ENCODE measurements around the gene TSPAN9.

Gene TSPAN9, protein sequence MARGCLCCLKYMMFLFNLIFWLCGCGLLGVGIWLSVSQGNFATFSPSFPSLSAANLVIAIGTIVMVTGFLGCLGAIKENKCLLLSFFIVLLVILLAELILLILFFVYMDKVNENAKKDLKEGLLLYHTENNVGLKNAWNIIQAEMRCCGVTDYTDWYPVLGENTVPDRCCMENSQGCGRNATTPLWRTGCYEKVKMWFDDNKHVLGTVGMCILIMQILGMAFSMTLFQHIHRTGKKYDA

GRCh38 chr12:3076730-3077571, at the start of gene TSPAN9:
TSS of gene TSPAN9 (plus strand) at chr12:3077379. CDS start at chr12:3201194, 123,815 bp downstream.
- peak; percentile 86 for DNase-seq (ENCODE audit: low spot score)

DNA sequence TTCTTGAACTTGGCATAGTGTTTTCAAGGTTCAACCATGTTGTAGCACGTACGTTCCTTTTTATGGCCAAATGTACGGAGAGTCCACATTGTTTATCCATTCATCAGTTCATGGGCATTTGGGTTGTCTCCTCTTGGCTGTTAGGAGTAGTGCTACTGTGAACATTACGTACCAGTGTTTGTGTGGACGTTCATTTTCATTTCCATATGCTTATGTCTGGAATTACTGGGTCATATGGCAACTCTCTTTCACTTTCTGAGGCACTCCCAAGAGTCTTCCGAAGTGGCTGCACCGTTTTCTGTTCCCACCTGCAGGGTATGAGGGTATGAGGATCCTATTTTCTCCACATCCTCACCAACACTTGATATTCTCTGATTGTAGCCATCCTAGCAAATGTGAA, 49.1 kb upstream of the TSPAN9 start:
- no peak for DNase-seq (ENCODE audit: low spot score)

GRCh38 chr12:3030821-3031429, 46.3 kb upstream of the TSPAN9 start:
- no peak for DNase-seq (ENCODE audit: low spot score)

GRCh38 chr12:3032161-3032560, 45.0 kb upstream of the TSPAN9 start:
- DNase-seq (ENCODE audit: low spot score), result no peak

- DNase-seq (ENCODE audit: low spot score), result no peak
These were observed 44.2 kb upstream of the TSPAN9 start for GRCh38 chr12:3032770-3033538.

- DNase-seq (ENCODE audit: low spot score), result peak; percentile 83
These were observed 43.7 kb upstream of the TSPAN9 start for GRCh38 chr12:3033539-3033867.

DNA sequence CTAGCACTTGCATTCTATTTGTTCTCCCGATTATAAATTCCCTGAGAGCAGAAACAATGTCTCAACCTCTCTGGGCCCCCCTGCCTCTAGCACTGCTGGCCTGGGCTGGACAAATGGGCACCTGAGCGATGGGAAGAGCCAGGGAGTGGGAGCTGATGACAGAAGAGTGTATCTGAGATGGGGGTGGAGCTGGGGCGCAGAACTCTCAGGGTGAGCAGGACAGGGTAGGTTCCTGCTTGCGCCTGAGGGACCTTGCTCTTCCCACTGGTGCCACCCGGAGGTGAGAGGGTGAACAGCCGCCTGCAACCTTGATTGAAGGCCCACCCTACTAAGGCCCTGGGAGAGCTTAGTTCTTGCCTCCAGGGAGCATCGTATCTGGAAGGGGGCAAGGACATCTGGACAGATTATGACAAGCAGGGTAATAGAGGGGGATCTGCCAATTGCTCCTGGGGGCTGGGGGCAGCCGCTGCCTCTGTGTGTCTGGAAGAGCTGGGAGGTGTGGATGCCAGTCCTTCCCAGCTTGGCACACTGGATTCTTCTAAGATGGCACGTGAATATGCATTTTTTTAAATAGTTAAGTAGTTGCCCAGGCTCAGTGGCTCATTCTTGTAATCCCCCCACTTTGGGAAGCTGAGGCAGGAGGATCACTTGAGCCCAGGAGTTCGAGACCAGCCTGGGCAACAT, 43.0 kb upstream of the TSPAN9 start:
- peak; percentile 81 for DNase-seq (ENCODE audit: low spot score)

- no peak for DNase-seq (ENCODE audit: low spot score)
These were observed 42.0 kb upstream of the TSPAN9 start for GRCh38 chr12:3035171-3035570.

DNA sequence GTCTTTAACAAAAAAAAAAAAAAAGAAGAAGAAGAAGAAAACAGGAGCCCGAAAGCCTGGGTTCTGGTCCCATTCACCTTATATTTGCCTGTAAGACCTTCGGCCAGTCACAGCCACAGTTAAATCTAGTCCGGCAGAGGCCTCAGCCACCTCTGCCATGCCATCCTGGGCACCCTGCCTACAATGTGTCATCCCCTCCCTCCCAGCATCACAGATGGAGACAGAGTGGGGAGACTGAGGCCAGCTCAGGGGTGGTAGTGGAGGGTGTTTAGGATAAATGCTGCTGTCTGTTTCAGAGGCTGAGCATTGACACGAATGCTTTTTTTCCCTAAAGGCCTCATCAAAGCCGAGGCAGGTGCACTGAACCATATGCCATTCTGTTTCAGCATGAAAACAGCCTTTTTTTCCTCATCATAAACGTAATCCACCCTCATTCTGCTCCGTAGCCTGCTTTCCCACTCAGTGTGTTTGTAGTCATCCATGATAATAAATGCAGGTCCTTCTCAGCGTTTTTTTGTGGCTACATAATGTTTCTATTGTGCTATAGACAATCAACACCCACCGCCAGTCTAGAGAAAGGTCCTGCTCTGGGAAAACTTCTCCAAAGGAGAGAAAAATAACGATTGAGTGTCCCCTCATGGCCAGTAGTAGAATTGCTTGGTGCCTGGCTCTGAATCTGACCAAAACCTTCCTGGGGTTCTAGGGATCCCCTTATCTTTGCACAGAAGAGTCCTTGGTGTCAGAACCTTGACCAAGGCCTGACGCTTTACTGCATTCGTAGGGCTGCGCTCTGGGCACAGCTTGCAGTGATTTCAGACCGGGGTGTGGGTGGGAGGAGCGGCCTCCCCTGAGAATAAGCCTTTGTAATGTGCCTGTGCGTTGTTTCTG, 41.1 kb upstream of the TSPAN9 start:
- DNase-seq (ENCODE audit: low spot score), result no peak

DNA sequence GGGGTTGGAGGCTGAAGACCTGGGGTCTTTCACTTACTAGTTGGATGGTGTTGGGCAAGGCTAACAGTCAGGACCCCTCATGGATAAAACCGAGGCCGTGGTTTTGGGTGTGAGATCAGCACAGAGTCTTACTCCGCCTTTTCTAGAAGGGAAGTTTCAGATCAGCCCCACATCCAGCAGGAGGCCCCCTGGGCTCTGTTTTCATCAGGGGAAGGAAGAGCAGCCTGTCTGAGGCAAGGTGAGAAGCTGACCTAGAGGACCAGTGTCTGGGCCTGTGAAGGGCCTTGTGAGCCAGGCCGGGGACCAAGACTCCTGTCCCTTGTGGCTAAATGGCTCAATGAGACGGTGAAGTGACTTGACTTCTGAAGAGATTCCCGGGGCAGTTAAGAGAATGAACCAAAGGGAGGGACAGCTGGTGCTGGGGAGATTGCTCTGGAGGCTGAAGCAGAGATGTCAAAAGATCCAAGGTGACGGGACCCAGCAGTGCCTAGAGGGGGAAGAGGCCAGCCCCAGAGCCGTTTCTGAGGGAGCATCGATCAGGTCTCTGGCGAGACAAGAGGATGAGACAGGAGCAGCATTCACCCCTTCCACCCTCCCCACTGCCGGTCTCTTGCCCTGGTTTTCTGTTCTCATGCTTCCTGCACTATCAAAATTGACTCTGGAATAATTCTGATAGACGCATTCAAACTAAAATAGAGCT, 40.1 kb upstream of the TSPAN9 start:
- no peak for DNase-seq (ENCODE audit: low spot score)

DNA sequence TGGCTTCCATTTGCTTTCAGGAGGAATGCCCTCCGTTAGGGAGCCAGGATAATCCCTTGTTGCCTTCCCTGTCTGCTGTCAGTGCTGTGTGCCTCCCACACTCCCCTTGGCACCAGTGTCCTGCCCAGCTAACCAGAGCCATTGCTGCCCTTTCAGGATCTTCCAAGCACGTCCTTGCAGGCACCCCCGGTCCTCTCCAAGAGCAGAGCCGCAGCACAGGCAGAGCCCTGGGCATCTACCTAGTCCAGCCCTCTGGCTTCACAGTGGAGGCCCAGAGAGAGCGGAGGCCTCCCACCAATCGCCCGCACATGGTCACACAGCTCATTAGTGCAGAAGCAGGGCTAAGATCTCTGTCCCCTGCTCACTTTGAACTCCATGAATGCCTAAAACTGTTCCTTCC, 39.0 kb upstream of the TSPAN9 start:
- no peak for DNase-seq (ENCODE audit: low spot score)

DNA sequence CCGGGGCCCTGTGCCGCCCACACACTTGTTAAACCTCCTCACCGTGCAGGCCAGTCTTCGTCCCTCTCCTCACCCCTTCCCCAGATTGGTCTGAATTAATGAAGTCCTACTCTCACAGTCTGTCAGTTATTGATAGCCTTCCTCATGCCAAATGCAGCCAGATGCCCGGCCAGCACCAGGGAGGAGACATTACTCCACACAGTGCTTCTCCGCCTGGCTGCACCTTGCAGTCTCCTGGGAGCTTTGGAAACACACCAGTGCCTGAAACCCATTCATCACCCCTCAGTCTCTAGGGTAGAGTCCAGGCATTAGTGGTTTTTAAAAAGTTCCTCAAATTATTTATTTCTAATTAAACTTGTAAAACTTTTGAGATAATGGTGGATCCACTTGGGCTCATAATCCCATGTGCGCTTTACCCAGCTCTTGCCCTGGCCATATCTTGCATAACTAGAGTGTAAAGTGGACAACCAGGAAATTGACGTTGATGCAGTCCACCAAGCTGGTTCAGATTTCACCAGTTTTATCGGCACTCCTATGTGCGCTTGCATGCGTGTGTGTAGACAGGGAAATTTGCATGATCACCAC, 38.2 kb upstream of the TSPAN9 start:
- DNase-seq (ENCODE audit: low spot score), result no peak

GRCh38 chr12:3040026-3040656, 37.0 kb upstream of the TSPAN9 start:
- no peak for DNase-seq (ENCODE audit: low spot score)

DNA sequence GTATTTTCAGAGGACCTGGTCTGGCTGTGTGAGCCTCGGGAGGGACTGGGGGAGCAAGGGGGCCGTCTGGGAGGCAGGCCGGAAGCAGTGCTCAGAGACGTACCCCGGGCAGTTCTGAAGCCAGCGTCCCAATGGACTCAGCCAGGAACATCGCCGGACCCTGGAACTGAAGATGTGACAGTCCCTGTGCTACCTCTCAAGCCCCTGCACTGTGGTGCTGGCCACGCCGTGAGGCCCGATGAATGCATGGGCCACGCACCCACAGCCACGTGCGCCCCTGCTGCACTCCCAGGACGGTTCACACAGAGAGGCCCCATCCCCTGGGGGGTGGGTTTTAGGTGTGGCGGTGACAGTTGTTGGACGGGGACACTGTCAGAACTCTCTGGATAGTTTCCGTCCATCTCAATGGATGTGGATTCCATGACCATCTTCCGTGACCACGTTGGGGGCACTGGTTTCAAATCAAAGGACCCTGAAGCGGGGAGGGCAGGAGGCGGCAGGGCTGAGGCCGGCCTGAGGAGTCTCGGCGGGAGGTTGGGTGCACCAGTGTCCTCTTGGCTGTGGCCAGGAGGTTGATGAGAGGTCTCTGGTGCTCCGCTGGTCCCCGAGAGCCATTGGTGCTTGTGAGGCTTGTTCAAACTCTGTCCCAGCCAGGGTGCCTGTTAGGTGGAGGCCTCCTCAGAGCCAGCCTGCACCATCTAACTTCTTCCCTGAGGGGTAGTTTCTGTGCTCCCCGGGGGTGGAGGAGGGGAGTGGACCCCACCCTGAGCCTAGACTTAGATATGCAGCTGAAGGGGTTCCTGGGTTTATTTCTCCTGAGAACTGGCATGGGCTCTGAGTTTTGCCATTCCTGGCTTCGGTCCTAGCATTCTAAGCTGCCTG, 36.3 kb upstream of the TSPAN9 start:
- no peak for DNase-seq (ENCODE audit: low spot score)

DNA sequence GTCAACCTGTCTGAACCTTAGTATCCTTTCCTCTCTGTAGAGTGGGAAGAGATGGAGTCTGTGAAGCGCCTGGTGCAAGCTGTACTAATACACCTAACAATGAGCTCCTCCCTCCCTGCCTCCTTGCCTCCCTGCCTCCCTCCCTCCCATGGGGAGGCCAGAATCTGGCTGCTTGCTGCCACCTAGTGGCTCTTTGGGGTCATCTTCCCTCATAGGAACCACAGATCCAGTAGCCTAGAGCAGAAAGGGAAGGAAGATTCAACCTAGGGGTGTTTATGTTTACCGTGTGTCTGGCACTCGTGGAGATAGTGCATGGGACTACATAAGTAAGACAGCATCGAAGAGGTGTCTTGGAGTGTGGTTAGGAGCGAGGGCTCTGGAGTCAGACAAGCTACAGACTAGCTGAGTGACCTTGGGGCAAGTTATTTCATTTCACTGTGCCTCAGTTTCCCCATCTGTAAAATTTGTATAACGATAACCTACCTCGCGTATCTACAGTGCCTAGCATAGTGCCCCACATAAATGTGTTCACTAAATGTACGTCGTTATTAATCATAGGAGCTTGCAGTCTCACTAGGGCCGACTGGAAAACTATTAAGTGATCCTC, 35.5 kb upstream of the TSPAN9 start:
- no peak for DNase-seq (ENCODE audit: low spot score)

GRCh38 chr12:3042394-3042793, 34.8 kb upstream of the TSPAN9 start:
- DNase-seq (ENCODE audit: low spot score), result no peak

DNA sequence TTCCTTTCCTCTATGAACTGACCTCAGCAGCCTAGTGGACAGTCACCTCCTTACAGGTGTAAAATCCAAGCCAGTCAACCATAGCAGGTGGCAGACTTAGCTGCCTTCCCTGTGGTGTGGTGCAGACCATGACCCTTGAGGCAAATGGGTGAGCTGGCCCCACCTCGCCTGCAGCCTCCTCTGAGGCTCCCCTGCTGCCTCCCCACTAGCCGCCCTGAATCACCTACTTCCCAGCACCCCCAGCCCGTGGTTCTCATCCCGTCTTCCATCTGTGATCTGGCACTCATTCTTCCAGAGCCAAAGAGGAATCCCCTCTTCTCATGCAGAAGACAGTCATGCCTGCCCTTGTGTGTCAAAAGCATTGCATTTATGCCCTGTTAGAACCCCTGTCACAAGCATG, 34.4 kb upstream of the TSPAN9 start:
- no peak for DNase-seq (ENCODE audit: low spot score)

- no peak for DNase-seq (ENCODE audit: low spot score)
These were observed 33.8 kb upstream of the TSPAN9 start for GRCh38 chr12:3043406-3043805.

Data from left forelimb (tissue), 1 donor.